HEK293 (cell line): Measurements from ENCODE around the gene DUSP22.

ENCODE experiments used
- CTCF ChIA-PET: fragments of 350-600 bp; formaldehyde crosslinking; extraction: SDS; loops from one replicate; lab custom pipeline; 2021; ENCODE audit warnings: antibody characterized with exemption; lab: Yijun Ruan, JAX
- POLR2A ChIA-PET: fragments of 300-600 bp; formaldehyde crosslinking; extraction: SDS; loops from one replicate; lab custom pipeline; 2020; ENCODE audit warnings: antibody characterized with exemption, inconsistent platforms; lab: Yijun Ruan, JAX
- H3K27ac ChIP-seq: fragments of 200-500 bp; sonication (Bioruptor generic); 2 replicates; pipeline ENCODE4 v1.5.1; 2014; ENCODE audit warnings: low read depth, low read length, control low read depth, inconsistent platforms; ENCODE audit errors: extremely low read depth
- H3K36me3 ChIP-seq, 2 experiments: fragments of 200-500 bp in 1 of 2; sonication (Bioruptor generic) in 1 of 2; 1 replicate in 1 of 2; 2 replicates in 1 of 2; pipeline ENCODE4 v1.5.1; 2014 to 2017; ENCODE audit warnings: inconsistent platforms in 2 of 2, low read length in 2 of 2; ENCODE audit not compliant: control insufficient read depth in 2 of 2, insufficient read depth in 1 of 2
- H3K4me1 ChIP-seq: fragments of 200-500 bp; sonication (Bioruptor generic); 2 replicates; pipeline ENCODE4 v1.5.1; 2014; ENCODE audit warnings: mild to moderate bottlenecking, low read length, inconsistent platforms; ENCODE audit not compliant: control insufficient read depth, insufficient read depth
- H3K4me3 ChIP-seq: 2 replicates; pipeline ENCODE4 v1.5.1; 2011; ENCODE audit warnings: low read depth, mild to moderate bottlenecking, control low read depth, low read length, moderate library complexity
- H3K9me3 ChIP-seq: fragments of 200-500 bp; sonication (Bioruptor generic); 2 replicates; pipeline ENCODE4 v1.5.1; 2014; ENCODE audit warnings: low read depth, low read length, inconsistent platforms; ENCODE audit not compliant: control insufficient read depth, insufficient read depth
- GLI2 ChIP-seq: fragments of 450-650 bp; formaldehyde crosslinking; IDR thresholded peaks from 2 replicates; pipeline ENCODE4; 2017; ENCODE audit warnings: missing biosample characterization, missing genetic modification characterization, low read depth, borderline replicate concordance
- HOXA7 ChIP-seq: sonication (generic); formaldehyde crosslinking; IDR thresholded peaks from 2 replicates; pipeline ENCODE4 v1.8.1; 2022; ENCODE audit warnings: missing genetic modification reagents, borderline replicate concordance
- KLF1 ChIP-seq: fragments of 450-650 bp; formaldehyde crosslinking; IDR thresholded peaks from 2 replicates; pipeline ENCODE4 v1.5.1; 2016; ENCODE audit warnings: missing biosample characterization, missing genetic modification characterization
- KLF7 ChIP-seq: fragments of 450-650 bp; formaldehyde crosslinking; IDR thresholded peaks from 2 replicates; pipeline ENCODE4 v1.5.1; 2016; ENCODE audit warnings: missing biosample characterization, missing genetic modification characterization, borderline replicate concordance
- SCRT2 ChIP-seq: fragments of 450-650 bp; formaldehyde crosslinking; IDR thresholded peaks from 2 replicates; pipeline ENCODE4 v1.5.1; 2016; ENCODE audit warnings: missing biosample characterization, missing genetic modification characterization
- YY2 ChIP-seq: fragments of 450-650 bp; formaldehyde crosslinking; IDR thresholded peaks from 2 replicates; pipeline ENCODE4 v1.5.1; 2016; ENCODE audit warnings: missing biosample characterization, missing genetic modification characterization
- ZEB2 ChIP-seq: fragments of 450-650 bp; formaldehyde crosslinking; IDR thresholded peaks from 2 replicates; pipeline ENCODE4 v1.5.1; 2016; ENCODE audit warnings: missing biosample characterization, missing genetic modification characterization
- ZFHX2 ChIP-seq: fragments of 450-650 bp; formaldehyde crosslinking; conservative IDR thresholded peaks from 2 replicates; pipeline ENCODE4 v1.5.1; 2016; ENCODE audit warnings: missing biosample characterization, missing genetic modification characterization
- ZNF133 ChIP-seq: fragments of 450-650 bp; formaldehyde crosslinking; IDR thresholded peaks from 2 replicates; pipeline ENCODE4 v1.5.1; 2016; ENCODE audit warnings: missing biosample characterization, missing genetic modification characterization
- ZNF146 ChIP-seq: fragments of 450-650 bp; formaldehyde crosslinking; IDR thresholded peaks from 2 replicates; pipeline ENCODE4 v1.5.1; 2016; ENCODE audit warnings: missing biosample characterization, missing genetic modification characterization
- ZNF302 ChIP-seq: fragments of 450-650 bp; formaldehyde crosslinking; IDR thresholded peaks from 2 replicates; pipeline ENCODE4 v1.5.1; 2016; ENCODE audit warnings: missing biosample characterization, missing genetic modification characterization, low read depth
- ZNF350 ChIP-seq: fragments of 450-650 bp; formaldehyde crosslinking; IDR thresholded peaks from 2 replicates; pipeline ENCODE4 v1.5.0; 2017; ENCODE audit warnings: missing biosample characterization, mild to moderate bottlenecking, missing genetic modification characterization
- ZNF423 ChIP-seq: fragments of 450-650 bp; formaldehyde crosslinking; IDR thresholded peaks from 2 replicates; pipeline ENCODE4 v1.5.1; 2016; ENCODE audit warnings: missing biosample characterization, missing genetic modification characterization
- ZNF544 ChIP-seq: fragments of 450-650 bp; formaldehyde crosslinking; IDR thresholded peaks from 2 replicates; pipeline ENCODE4 v1.5.0; 2017; ENCODE audit warnings: missing biosample characterization, missing genetic modification characterization
- ZNF624 ChIP-seq: fragments of 450-650 bp; formaldehyde crosslinking; IDR thresholded peaks from 2 replicates; pipeline ENCODE4 v1.5.1; 2017; ENCODE audit warnings: missing biosample characterization, missing genetic modification characterization
- ZNF785 ChIP-seq: fragments of 450-650 bp; formaldehyde crosslinking; IDR thresholded peaks from 2 replicates; pipeline ENCODE4 v1.5.1; 2016; ENCODE audit warnings: missing biosample characterization, missing genetic modification characterization
- ZNF843 ChIP-seq: fragments of 450-650 bp; formaldehyde crosslinking; IDR thresholded peaks from 2 replicates; pipeline ENCODE4 v1.5.1; 2016; ENCODE audit warnings: missing biosample characterization, missing genetic modification characterization
- TF ChIP-seq, protein P1 (sequence below): fragments of 450-650 bp; formaldehyde crosslinking; conservative IDR thresholded peaks from 2 replicates; pipeline ENCODE4 v1.5.1; 2016; ENCODE audit warnings: low read depth, missing biosample characterization, missing genetic modification characterization
- TF ChIP-seq, protein P2 (sequence below): fragments of 450-650 bp; formaldehyde crosslinking; IDR thresholded peaks from 2 replicates; pipeline ENCODE4 v1.5.1; 2016; ENCODE audit warnings: missing biosample characterization, missing genetic modification characterization, low read depth
- TF ChIP-seq, protein P3 (sequence below): fragments of 450-650 bp; formaldehyde crosslinking; IDR thresholded peaks from 2 replicates; pipeline ENCODE4 v1.5.1; 2017; ENCODE audit warnings: missing biosample characterization, missing genetic modification characterization
- TF ChIP-seq, protein P4 (sequence below): fragments of 450-650 bp; IDR thresholded peaks from 2 replicates; pipeline ENCODE4 v1.5.1; 2018; ENCODE audit warnings: missing biosample characterization, mild to moderate bottlenecking, missing genetic modification characterization

The DUSP22 gene

DNA sequence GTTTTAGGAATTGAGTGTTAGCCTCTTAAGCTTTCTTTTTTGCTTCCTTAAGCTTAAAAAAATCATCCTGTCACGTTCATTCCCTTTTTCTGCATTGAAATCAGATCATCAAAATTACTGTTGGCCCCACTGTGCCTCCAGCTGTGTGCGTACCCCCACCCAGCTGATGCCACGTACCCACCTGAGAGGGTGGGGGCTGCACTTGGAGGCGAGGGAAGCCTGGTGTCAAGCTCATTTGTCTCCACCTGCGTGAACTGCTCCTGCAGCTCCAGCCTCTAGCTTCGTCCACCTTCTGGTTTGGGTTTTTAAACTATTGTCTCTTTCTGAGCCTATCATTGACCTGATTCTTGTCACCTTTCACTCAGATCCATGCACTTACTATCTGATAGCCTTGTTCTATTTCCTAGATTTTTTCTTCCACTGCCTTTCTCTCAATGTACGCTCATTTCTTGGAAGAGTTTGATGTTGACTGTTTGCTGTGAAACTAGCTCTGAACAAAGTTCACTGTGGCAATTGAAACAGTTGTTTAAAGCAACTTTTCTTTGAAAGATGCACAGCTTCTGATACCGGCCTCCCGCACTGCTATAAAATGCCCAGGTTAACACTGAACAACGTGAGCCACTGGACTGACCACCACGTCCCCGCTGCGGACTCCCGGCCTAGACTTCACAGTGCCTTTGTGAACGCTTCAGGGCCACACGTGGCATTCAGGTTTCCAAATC lies 69.3 kb downstream of the DUSP22 start:
- TF ChIP-seq ZNF785 (no peak), ZNF302 (tag by site-specific recombination) (no peak), ZNF544 (tag by site-specific recombination) (no peak), ZEB2 (tag by site-specific recombination) (no peak)
- TF ChIP-seq, protein P1, sequence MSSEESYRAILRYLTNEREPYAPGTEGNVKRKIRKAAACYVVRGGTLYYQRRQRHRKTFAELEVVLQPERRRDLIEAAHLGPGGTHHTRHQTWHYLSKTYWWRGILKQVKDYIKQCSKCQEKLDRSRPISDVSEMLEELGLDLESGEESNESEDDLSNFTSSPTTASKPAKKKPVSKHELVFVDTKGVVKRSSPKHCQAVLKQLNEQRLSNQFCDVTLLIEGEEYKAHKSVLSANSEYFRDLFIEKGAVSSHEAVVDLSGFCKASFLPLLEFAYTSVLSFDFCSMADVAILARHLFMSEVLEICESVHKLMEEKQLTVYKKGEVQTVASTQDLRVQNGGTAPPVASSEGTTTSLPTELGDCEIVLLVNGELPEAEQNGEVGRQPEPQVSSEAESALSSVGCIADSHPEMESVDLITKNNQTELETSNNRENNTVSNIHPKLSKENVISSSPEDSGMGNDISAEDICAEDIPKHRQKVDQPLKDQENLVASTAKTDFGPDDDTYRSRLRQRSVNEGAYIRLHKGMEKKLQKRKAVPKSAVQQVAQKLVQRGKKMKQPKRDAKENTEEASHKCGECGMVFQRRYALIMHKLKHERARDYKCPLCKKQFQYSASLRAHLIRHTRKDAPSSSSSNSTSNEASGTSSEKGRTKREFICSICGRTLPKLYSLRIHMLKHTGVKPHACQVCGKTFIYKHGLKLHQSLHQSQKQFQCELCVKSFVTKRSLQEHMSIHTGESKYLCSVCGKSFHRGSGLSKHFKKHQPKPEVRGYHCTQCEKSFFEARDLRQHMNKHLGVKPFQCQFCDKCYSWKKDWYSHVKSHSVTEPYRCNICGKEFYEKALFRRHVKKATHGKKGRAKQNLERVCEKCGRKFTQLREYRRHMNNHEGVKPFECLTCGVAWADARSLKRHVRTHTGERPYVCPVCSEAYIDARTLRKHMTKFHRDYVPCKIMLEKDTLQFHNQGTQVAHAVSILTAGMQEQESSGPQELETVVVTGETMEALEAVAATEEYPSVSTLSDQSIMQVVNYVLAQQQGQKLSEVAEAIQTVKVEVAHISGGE (tag by site-specific recombination), result no peak
- no peaks in the 10 kb centered on the region for H3K4me1 ChIP-seq
- no peak overlapping the region for H3K4me3 ChIP-seq
- H3K9me3 ChIP-seq, result no peaks in the 10 kb centered on the region
- CTCF ChIA-PET, result interaction anchor here (0.5 to 4.9 kb wide), 6 partner anchors 8 to 1020 kb away, joined by 3 to 23 read pairs (median 4); no protein-coding TSS in a partner anchor
- no peaks in the 10 kb centered on the region for H3K36me3 ChIP-seq
- POLR2A ChIA-PET, result no interaction called here
- no peak overlapping the region for H3K27ac ChIP-seq

DNA sequence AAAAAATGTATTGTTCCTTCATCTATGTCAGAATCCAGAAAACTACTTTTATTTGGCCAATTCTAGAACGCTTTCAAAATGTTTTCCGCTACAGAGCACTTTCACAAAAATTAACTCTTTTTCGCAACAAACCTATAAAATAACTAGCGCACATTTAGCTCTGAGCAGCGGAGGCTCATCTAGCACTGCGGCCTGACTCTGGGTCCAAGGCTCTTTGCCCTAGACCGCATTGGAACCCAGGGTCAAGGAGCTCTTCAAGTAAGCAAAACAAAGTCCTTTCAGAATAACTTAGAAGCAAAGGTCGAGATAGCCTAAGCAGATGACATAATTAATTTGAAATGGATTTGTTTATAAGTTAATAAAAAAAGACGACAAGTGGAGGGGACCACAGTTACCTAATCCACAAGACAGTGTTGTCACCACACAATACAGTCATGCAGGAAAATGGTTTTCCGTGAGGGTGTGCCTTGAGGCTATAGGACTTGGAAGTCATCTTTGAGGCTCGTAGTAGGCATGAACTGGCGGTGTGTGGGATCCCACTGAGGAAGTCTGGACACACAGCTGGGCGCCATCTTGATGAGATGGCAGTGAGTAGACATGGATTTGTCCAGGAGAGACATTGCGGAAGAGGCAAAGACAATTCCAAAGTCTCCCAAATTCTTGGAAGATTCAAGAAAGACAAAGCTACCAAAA lies 70.1 kb downstream of the DUSP22 start:
- Histone ChIP-seq H3K9me3 (no peaks in the 10 kb centered on the region), H3K4me3 (no peak overlapping the region), H3K27ac (no peak overlapping the region), H3K4me1 (no peaks in the 10 kb centered on the region), H3K36me3 (no peaks in the 10 kb centered on the region)
- TF ChIP-seq ZNF133 (tag by site-specific recombination), result no peak
- TF ChIP-seq, protein P2, sequence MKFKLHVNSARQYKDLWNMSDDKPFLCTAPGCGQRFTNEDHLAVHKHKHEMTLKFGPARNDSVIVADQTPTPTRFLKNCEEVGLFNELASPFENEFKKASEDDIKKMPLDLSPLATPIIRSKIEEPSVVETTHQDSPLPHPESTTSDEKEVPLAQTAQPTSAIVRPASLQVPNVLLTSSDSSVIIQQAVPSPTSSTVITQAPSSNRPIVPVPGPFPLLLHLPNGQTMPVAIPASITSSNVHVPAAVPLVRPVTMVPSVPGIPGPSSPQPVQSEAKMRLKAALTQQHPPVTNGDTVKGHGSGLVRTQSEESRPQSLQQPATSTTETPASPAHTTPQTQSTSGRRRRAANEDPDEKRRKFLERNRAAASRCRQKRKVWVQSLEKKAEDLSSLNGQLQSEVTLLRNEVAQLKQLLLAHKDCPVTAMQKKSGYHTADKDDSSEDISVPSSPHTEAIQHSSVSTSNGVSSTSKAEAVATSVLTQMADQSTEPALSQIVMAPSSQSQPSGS (tag by site-specific recombination), result 0 out of 2 replicates have a peak, but pooled peaks have one; percentile 16
- POLR2A ChIA-PET, result interaction anchor here (0.5 kb wide), 1 partner anchor 195 kb away, joined by 5 read pairs; no protein-coding TSS in a partner anchor
- CTCF ChIA-PET, result interaction anchor here (0.5 to 4.9 kb wide), 4 partner anchors 10 to 1019 kb away, joined by 3 to 23 read pairs (median 4); no protein-coding TSS in a partner anchor

DNA sequence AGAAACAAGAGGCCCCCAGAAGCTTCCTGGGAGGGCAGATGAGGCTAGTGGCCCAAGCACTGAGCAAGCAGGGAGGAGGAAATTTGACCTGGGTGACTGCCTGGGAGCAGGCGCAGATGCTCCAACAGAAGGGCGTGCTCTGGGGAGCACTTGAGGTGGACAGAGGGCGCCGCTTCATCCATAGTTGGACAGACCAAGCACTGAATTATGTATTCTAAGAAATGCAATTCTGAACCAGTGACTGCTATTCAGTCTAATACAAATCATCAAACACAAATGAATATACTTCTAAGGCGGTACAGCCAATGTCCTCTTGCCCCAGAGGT lies 70.6 kb downstream of the DUSP22 start:
- CTCF ChIA-PET, result interaction anchor here (1.7 to 4.9 kb wide), 2 partner anchors 11 to 13 kb away, joined by 4 to 23 read pairs; no protein-coding TSS in a partner anchor
- TF ChIP-seq ZNF843 (tag by site-specific recombination), result no peak
- no peak for TF ChIP-seq HOXA7
- no peak for TF ChIP-seq ZEB2 (tag by site-specific recombination)
- TF ChIP-seq, protein P3, sequence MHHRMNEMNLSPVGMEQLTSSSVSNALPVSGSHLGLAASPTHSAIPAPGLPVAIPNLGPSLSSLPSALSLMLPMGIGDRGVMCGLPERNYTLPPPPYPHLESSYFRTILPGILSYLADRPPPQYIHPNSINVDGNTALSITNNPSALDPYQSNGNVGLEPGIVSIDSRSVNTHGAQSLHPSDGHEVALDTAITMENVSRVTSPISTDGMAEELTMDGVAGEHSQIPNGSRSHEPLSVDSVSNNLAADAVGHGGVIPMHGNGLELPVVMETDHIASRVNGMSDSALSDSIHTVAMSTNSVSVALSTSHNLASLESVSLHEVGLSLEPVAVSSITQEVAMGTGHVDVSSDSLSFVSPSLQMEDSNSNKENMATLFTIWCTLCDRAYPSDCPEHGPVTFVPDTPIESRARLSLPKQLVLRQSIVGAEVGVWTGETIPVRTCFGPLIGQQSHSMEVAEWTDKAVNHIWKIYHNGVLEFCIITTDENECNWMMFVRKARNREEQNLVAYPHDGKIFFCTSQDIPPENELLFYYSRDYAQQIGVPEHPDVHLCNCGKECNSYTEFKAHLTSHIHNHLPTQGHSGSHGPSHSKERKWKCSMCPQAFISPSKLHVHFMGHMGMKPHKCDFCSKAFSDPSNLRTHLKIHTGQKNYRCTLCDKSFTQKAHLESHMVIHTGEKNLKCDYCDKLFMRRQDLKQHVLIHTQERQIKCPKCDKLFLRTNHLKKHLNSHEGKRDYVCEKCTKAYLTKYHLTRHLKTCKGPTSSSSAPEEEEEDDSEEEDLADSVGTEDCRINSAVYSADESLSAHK (tag by site-specific recombination), result no peak
- no peak for TF ChIP-seq ZNF624 (tag by site-specific recombination)
- TF ChIP-seq ZFHX2 (tag by site-specific recombination), result no peak
- TF ChIP-seq SCRT2 (tag by site-specific recombination), result no peak
- no peak for TF ChIP-seq KLF7 (tag by site-specific recombination)
- no peak for TF ChIP-seq YY2 (tag by site-specific recombination)
- TF ChIP-seq GLI2 (tag by site-specific recombination), result no peak
- no peak for TF ChIP-seq ZNF423
- TF ChIP-seq, protein P4, sequence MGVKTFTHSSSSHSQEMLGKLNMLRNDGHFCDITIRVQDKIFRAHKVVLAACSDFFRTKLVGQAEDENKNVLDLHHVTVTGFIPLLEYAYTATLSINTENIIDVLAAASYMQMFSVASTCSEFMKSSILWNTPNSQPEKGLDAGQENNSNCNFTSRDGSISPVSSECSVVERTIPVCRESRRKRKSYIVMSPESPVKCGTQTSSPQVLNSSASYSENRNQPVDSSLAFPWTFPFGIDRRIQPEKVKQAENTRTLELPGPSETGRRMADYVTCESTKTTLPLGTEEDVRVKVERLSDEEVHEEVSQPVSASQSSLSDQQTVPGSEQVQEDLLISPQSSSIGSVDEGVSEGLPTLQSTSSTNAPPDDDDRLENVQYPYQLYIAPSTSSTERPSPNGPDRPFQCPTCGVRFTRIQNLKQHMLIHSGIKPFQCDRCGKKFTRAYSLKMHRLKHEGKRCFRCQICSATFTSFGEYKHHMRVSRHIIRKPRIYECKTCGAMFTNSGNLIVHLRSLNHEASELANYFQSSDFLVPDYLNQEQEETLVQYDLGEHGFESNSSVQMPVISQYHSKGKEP, result no peak
- TF ChIP-seq ZNF146 (tag by site-specific recombination), result no peak
- no peak for TF ChIP-seq KLF1 (tag by site-specific recombination)
- TF ChIP-seq ZNF350, result no peak
- TF ChIP-seq ZNF544 (tag by site-specific recombination), result no peak

More for the DNA sequence above, 70.6 kb downstream of the DUSP22 start:
- H3K4me3 ChIP-seq, result no peak overlapping the region
- no peaks in the 10 kb centered on the region for H3K9me3 ChIP-seq
- POLR2A ChIA-PET, result interaction anchor here (0.5 kb wide), 1 partner anchor 194 kb away, joined by 5 read pairs; no protein-coding TSS in a partner anchor
- no peaks in the 10 kb centered on the region for H3K36me3 ChIP-seq
- H3K27ac ChIP-seq, result no peak overlapping the region
- H3K4me1 ChIP-seq, result no peaks in the 10 kb centered on the region
